ENCODE results near the gene SCCPDH.

DNA sequence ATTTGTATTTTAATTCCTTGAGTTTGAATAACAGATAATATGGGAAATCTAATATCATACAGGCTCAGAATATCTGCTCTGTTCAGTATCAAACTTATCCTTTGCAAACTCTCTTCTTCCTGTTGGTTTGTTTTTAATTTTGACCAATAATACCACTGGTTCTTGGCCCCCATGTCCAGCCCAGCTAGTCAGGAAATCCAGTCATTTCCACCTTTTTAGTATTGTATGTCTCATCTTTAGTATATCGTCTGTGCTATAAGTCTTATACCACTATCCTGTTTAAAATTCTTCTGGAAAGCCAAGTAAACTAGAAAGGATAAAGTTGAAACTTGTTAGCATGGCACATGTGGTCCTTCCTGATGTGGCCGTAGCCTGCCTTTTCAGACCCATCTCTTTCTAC is 10.7 kb downstream of the SCCPDH start:
- TF ChIP-seq CTCF (IDR thresholded peaks at IDR 0.05; ENCODE audit: low read depth, low read length): no peak
- TF ChIP-seq EZH2phosphoT487 (IDR thresholded peaks at IDR 0.05; ENCODE audit: low read depth): no peak
